Parathyroid adenoma (tissue), 2 donors: ENCODE measurements around the gene PCYOX1L.

Source experiments
- H2AFZ ChIP-seq: fragments of 300-600 bp; sonication (generic); one replicate; pipeline ENCODE4 v1.7.0; 2017; ENCODE audit warnings: antibody characterized with exemption, mild to moderate bottlenecking
- H3K27ac ChIP-seq: fragments of 300-600 bp; sonication (generic); one replicate; pipeline ENCODE4 v1.7.0; 2017
- H3K27me3 ChIP-seq: fragments of 300-600 bp; sonication (generic); one replicate; pipeline ENCODE4 v1.7.0; 2017; ENCODE audit warnings: low read length; ENCODE audit not compliant: control insufficient read depth, insufficient read depth
- H3K36me3 ChIP-seq: fragments of 300-600 bp; sonication (generic); one replicate; pipeline ENCODE4 v1.7.0; 2017; ENCODE audit warnings: low read length; ENCODE audit not compliant: control insufficient read depth, insufficient read depth
- H3K4me1 ChIP-seq: fragments of 300-600 bp; sonication (generic); one replicate; pipeline ENCODE4 v1.7.0; 2017; ENCODE audit warnings: control low read depth
- H3K4me2 ChIP-seq: fragments of 300-600 bp; sonication (generic); one replicate; pipeline ENCODE4 v1.7.0; 2017; ENCODE audit warnings: low read length
- H3K4me3 ChIP-seq: fragments of 300-600 bp; sonication (generic); one replicate; pipeline ENCODE4 v1.7.0; 2017; ENCODE audit warnings: low read depth, low read length
- H3K79me2 ChIP-seq: fragments of 300-600 bp; sonication (generic); one replicate; pipeline ENCODE4 v1.7.0; 2017; ENCODE audit warnings: control low read depth
- H3K9ac ChIP-seq: fragments of 300-600 bp; sonication (generic); one replicate; pipeline ENCODE4 v1.7.0; 2017; ENCODE audit warnings: mild to moderate bottlenecking
- H3K9me3 ChIP-seq: fragments of 300-600 bp; sonication (generic); one replicate; pipeline ENCODE4 v1.7.0; 2017; ENCODE audit warnings: low read length; ENCODE audit not compliant: control insufficient read depth
- CTCF ChIP-seq: fragments of 300-600 bp; sonication (generic); IDR thresholded peaks from one replicate; pipeline ENCODE4 v1.7.0; 2017; ENCODE audit warnings: antibody characterized with exemption, mild to moderate bottlenecking
- donor health status: primary hyperparathyroidism.

The PCYOX1L gene

GRCh38 chr5:149367249-149367971 is 9.6 kb downstream of the PCYOX1L start:
- H3K4me1 ChIP-seq: peaks cover 13% of the 10 kb centered on the region
- H3K27ac ChIP-seq: no peak overlapping the region
- no peak overlapping the region for H2AFZ ChIP-seq
- no peaks in the 10 kb centered on the region for H3K9me3 ChIP-seq
- H3K79me2 ChIP-seq: no peaks in the 10 kb centered on the region
- TF ChIP-seq CTCF: peak; percentile 84
- no peak overlapping the region for H3K9ac ChIP-seq
- no peaks in the 10 kb centered on the region for H3K36me3 ChIP-seq
- no peaks in the 10 kb centered on the region for H3K27me3 ChIP-seq
- no peak overlapping the region for H3K4me2 ChIP-seq
- no peak overlapping the region for H3K4me3 ChIP-seq

- H3K4me1 ChIP-seq: peaks cover 13% of the 10 kb centered on the region
- no peaks in the 10 kb centered on the region for H3K27me3 ChIP-seq
- no peak overlapping the region for H3K9ac ChIP-seq
- TF ChIP-seq CTCF: no peak
- H2AFZ ChIP-seq: no peak overlapping the region
- H3K4me3 ChIP-seq: no peak overlapping the region
- no peaks in the 10 kb centered on the region for H3K36me3 ChIP-seq
- H3K9me3 ChIP-seq: no peaks in the 10 kb centered on the region
- no peak overlapping the region for H3K27ac ChIP-seq
- no peaks in the 10 kb centered on the region for H3K79me2 ChIP-seq
- H3K4me2 ChIP-seq: no peak overlapping the region
Observed at GRCh38 chr5:149367972-149368645, 10.3 kb downstream of the PCYOX1L start.

- Histone ChIP-seq H3K79me2 (no peaks in the 10 kb centered on the region), H3K9ac (no peak overlapping the region), H2AFZ (peak overlapping the region; percentile 63), H3K4me3 (no peak overlapping the region), H3K4me1 (peaks cover 13% of the 10 kb centered on the region), H3K4me2 (no peak overlapping the region), H3K27me3 (no peaks in the 10 kb centered on the region), H3K36me3 (no peaks in the 10 kb centered on the region), H3K9me3 (no peaks in the 10 kb centered on the region), H3K27ac (peak overlapping the region; percentile 48)
- no peak for TF ChIP-seq CTCF
Observed at GRCh38 chr5:149370878-149371277, 13.0 kb downstream of the PCYOX1L start.

GRCh38 chr5:149371296-149371962 is 13.6 kb downstream of the PCYOX1L start:
- Histone ChIP-seq H3K4me1 (peaks cover 13% of the 10 kb centered on the region), H2AFZ (peak overlapping the region; percentile 63), H3K27ac (peak overlapping the region; percentile 48), H3K79me2 (no peaks in the 10 kb centered on the region), H3K9ac (no peak overlapping the region), H3K36me3 (no peaks in the 10 kb centered on the region), H3K4me3 (no peak overlapping the region), H3K4me2 (no peak overlapping the region), H3K27me3 (no peaks in the 10 kb centered on the region), H3K9me3 (no peaks in the 10 kb centered on the region)
- TF ChIP-seq CTCF: peak; percentile 80
